OCI-LY7 (cell line): ENCODE measurements around the gene PAEP. TPM values are rescaled to one million over a fixed set of nuclear protein-coding genes. Genes with fewer than 3 reads are reported as not detected.
"Not testable (repeated sequence)": the region's sequence is repeated elsewhere in the genome, so short reads cannot be mapped to it uniquely, and the experiment has no call there.

Source experiments
- BruUV-seq: library from RNA; stranded (reverse); fragments of 400-500 nt; replicated peaks from 2 replicates; lab custom pipeline; 2021; lab: Mats Ljungman, UMichigan
- CTCF ChIA-PET: fragments of 300-600 bp; sonication (Branson Sonifier 250); formaldehyde crosslinking; loops from one replicate; lab custom pipeline; 2022; ENCODE audit warnings: antibody characterized with exemption; ENCODE audit not compliant: unreplicated experiment; lab: Charles Lee
- POLR2A ChIA-PET: fragments of 300-600 bp; sonication (Branson Sonifier 250); formaldehyde crosslinking; loops from one replicate; lab custom pipeline; 2022; ENCODE audit warnings: antibody characterized with exemption; lab: Charles Lee
- DNase-seq: peaks from one replicate; pipeline ENCODE4 v3.0.0-alpha.2; 2015; ENCODE audit warnings: low spot score
- H2AFZ ChIP-seq: fragments of 200-600 bp; sonication (generic), shearing (Covaris generic); 2 replicates; pipeline ENCODE4 v1.6.1; 2014; ENCODE audit warnings: mild to moderate bottlenecking, antibody characterized with exemption, low read length, moderate library complexity
- H3K27ac ChIP-seq: fragments of 200-600 bp; sonication (generic); 2 replicates; pipeline ENCODE4 v1.5.1; 2014; ENCODE audit warnings: mixed run types, low read depth, mild to moderate bottlenecking, moderate library complexity, low read length, inconsistent platforms; ENCODE audit not compliant: poor library complexity, severe bottlenecking
- H3K36me3 ChIP-seq: fragments of 200-600 bp; sonication (generic); 2 replicates; pipeline ENCODE4 v1.6.1; 2014; ENCODE audit warnings: mild to moderate bottlenecking, antibody characterized with exemption, low read length, moderate library complexity, mixed read lengths; ENCODE audit not compliant: insufficient read depth
- H3K4me1 ChIP-seq: fragments of 200-600 bp; sonication (generic); 2 replicates; pipeline ENCODE4 v1.5.1; 2014; ENCODE audit warnings: mild to moderate bottlenecking, low read length; ENCODE audit not compliant: insufficient read depth, poor library complexity, severe bottlenecking
- H3K4me2 ChIP-seq: fragments of 200-600 bp; sonication (generic); 2 replicates; pipeline ENCODE4 v1.6.1; 2014; ENCODE audit warnings: mild to moderate bottlenecking, low read length
- H3K4me3 ChIP-seq: fragments of 200-600 bp; sonication (generic); 2 replicates; pipeline ENCODE4 v1.5.1; 2014; ENCODE audit warnings: mild to moderate bottlenecking, low read depth, low read length; ENCODE audit not compliant: poor library complexity, severe bottlenecking
- H3K79me2 ChIP-seq: fragments of 200-600 bp; sonication (generic); 2 replicates; pipeline ENCODE4 v1.6.1; 2016; ENCODE audit warnings: low read depth, mild to moderate bottlenecking, low read length, moderate library complexity, mixed read lengths; ENCODE audit not compliant: insufficient read depth
- H3K9me2 ChIP-seq: fragments of 200-600 bp; sonication (generic); 2 replicates; pipeline ENCODE4 v1.6.1; 2016; ENCODE audit warnings: mild to moderate bottlenecking, low read length, mixed read lengths; ENCODE audit not compliant: insufficient read depth
- H3K9me3 ChIP-seq: fragments of 200-600 bp; sonication (generic); 2 replicates; pipeline ENCODE4 v1.6.1; 2014; ENCODE audit warnings: mild to moderate bottlenecking, mixed run types, low read length, mixed read lengths
- H4K20me1 ChIP-seq: fragments of 200-600 bp; sonication (generic); 2 replicates; pipeline ENCODE4 v1.6.1; 2014; ENCODE audit warnings: mild to moderate bottlenecking, antibody characterized with exemption, low read length, moderate library complexity, mixed read lengths; ENCODE audit not compliant: insufficient read depth
- CTCF ChIP-seq: fragments of 200-600 bp; sonication (generic); conservative IDR thresholded peaks from 2 replicates; pipeline ENCODE4 v1.5.1; 2014; ENCODE audit warnings: mild to moderate bottlenecking, antibody characterized with exemption, low read length, moderate library complexity, mixed read lengths
- EZH2phosphoT487 ChIP-seq: fragments of 200-600 bp; sonication (generic); IDR thresholded peaks from 2 replicates; pipeline ENCODE4 v1.6.1; 2018; ENCODE audit warnings: low read depth, borderline replicate concordance, mild to moderate bottlenecking, mixed run types, antibody characterized with exemption, low read length, moderate library complexity, mixed read lengths
- intact Hi-C: fragments of 100-400 bp; cut with micrococcal nuclease; formaldehyde crosslinking; loops from one replicate; pipeline ENCODE4 v1.10.0; 2022; ENCODE audit not compliant: unreplicated experiment
- total RNA-seq, 2 experiments: library from RNA; depleted of rRNA in 1 of 2; stranded (reverse); fragments of >200 nt in 1 of 2; shearing (Covaris generic) in 1 of 2; gene quantifications; 2 replicates each; pipeline ENCODE4 v1.2.3, GENCODE V29; 2014 to 2022

The PAEP gene
- total RNA-seq, 2 experiments from 2014 or later, result not detected

GRCh38 chr9:135544981-135545635, 16.4 kb upstream of the PAEP start:
- H3K4me2 ChIP-seq, result no peak overlapping the region
- POLR2A ChIA-PET, result no interaction called here
- BruUV-seq, result no TSS peak
- H3K9me2 ChIP-seq, result no peaks in the 10 kb centered on the region
- H3K9me3 ChIP-seq, result no peaks in the 10 kb centered on the region
- no peaks in the 10 kb centered on the region for H3K4me1 ChIP-seq
- no peak overlapping the region for H3K4me3 ChIP-seq
- H2AFZ ChIP-seq, result no peak overlapping the region
- DNase-seq, result no peak
- no peaks in the 10 kb centered on the region for H4K20me1 ChIP-seq
- TF ChIP-seq CTCF (no peak), EZH2phosphoT487 (no peak)
- H3K36me3 ChIP-seq, result no peaks in the 10 kb centered on the region
- H3K27ac ChIP-seq, result no peak overlapping the region
- CTCF ChIA-PET, result no interaction called here
- no peaks in the 10 kb centered on the region for H3K79me2 ChIP-seq
- intact Hi-C loops, result no loop called here

- POLR2A ChIA-PET, DNase-seq, H3K4me3 ChIP-seq, H4K20me1 ChIP-seq, intact Hi-C loops, H3K4me1 ChIP-seq, H3K36me3 ChIP-seq, H3K9me3 ChIP-seq, H3K27ac ChIP-seq, CTCF ChIA-PET, H3K4me2 ChIP-seq, H3K9me2 ChIP-seq, H3K79me2 ChIP-seq, H2AFZ ChIP-seq, BruUV-seq: not testable (repeated sequence)
These were observed 15.8 kb upstream of the PAEP start, which contains the start of gene OBP2A for GRCh38 chr9:135545646-135546176. TSS of gene OBP2A (plus strand) at chr9:135546126. CDS start at chr9:135546181, 55 bp downstream.

- H3K36me3 ChIP-seq, H3K27ac ChIP-seq, H3K4me3 ChIP-seq, intact Hi-C loops, H3K79me2 ChIP-seq, H3K9me3 ChIP-seq, BruUV-seq, DNase-seq, H3K9me2 ChIP-seq, H4K20me1 ChIP-seq, H3K4me2 ChIP-seq, H2AFZ ChIP-seq, POLR2A ChIA-PET, H3K4me1 ChIP-seq, CTCF ChIA-PET: not testable (repeated sequence)
These were observed 14.6 kb upstream of the PAEP start for GRCh38 chr9:135546792-135547617.
